ENCODE results near the gene ATP1A1.

The ATP1A1 gene

DNA sequence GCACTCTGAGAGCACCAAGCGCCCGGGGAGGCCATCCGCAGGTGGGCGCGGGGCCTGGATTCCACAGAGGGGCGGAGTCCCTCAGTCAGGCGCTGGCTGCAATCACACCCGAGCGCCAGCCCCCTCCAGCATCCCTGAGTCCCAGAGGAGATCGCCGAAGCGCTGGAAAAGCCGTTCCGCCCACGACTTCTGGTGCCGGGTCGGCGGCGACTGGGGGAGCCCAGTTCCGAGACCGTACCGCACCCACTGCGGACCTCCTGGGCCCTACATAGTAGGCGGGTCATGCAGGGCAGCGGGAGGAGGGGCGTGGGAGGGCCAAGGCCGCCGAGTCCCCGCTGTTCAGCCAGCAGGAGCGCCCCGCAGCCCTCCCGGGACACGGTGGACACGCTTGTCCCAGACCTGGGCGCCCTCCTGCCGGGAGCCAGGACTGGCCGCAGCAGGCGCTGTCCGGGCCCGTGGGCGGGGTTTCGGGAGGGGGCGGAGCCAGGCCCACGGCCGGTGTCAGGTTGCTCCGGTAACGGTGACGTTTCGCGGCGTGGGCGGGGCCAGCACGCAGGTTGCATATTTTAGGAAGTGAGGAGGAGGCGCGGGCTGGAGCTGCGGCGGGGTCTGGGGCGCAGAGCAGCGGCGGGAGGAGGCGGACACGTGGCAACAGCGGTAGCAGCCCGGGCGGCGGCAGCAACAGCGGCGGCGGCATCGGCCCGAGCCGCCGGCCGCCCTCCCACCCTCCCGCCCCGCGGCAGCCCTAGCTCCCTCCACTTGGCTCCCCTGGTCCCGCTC lies at the start of gene ATP1A1:
Gene ATP1A1 (plus strand): TSS at position 594 of the 780 bp plus-strand sequence. CDS start 268 bp downstream, outside the sequence.
- peak; percentile 86 for DNase-seq

GRCh38 chr1:116323491-116323890 lies 49.6 kb upstream of the ATP1A1 start:
- DNase-seq: peak; percentile 79

DNA sequence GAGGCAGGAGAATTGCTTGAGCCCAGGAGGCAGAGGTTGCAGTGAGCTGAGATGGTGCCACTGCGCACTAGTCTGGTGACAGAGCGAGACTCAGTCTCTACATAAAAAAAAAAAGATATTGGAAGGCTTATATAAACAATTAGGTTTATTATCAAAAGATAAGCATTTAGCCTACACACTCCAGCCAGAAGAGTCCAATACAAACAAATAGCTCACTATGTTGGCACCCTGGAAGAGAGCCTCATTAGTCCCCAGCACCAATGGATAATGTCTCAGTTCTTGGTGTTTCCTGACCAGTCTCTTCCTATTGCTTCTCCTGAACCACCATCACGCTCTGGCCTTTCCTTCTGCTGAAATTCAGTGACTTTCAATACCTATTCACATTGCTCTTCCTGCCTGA lies 48.6 kb upstream of the ATP1A1 start:
- no peak for DNase-seq

GRCh38 chr1:116325104-116325503 lies 47.9 kb upstream of the ATP1A1 start:
- no peak for DNase-seq

- DNase-seq: peak; percentile 61
Observed at GRCh38 chr1:116325922-116326321, 47.1 kb upstream of the ATP1A1 start.

- DNase-seq: peak; percentile 71
Observed at GRCh38 chr1:116326486-116326885, 46.6 kb upstream of the ATP1A1 start.

- no peak for DNase-seq
Observed at GRCh38 chr1:116328671-116329070, 44.4 kb upstream of the ATP1A1 start.

GRCh38 chr1:116329524-116330341 lies 43.3 kb upstream of the ATP1A1 start:
- peak; percentile 15 for DNase-seq

GRCh38 chr1:116330342-116330652 lies 42.7 kb upstream of the ATP1A1 start:
- peak; percentile 65 for DNase-seq

- peak; percentile 33 for DNase-seq
Observed at GRCh38 chr1:116330846-116331245, 42.2 kb upstream of the ATP1A1 start.

- DNase-seq: no peak
Observed at GRCh38 chr1:116331523-116331922, 41.5 kb upstream of the ATP1A1 start.

GRCh38 chr1:116332451-116332850 lies 40.6 kb upstream of the ATP1A1 start:
- peak; percentile 0 for DNase-seq

GRCh38 chr1:116333171-116334014 lies 39.7 kb upstream of the ATP1A1 start:
- DNase-seq: no peak

- no peak for DNase-seq
Observed at GRCh38 chr1:116334015-116334547, 39.0 kb upstream of the ATP1A1 start.

GRCh38 chr1:116334868-116335635 lies 38.0 kb upstream of the ATP1A1 start:
- DNase-seq: no peak

DNA sequence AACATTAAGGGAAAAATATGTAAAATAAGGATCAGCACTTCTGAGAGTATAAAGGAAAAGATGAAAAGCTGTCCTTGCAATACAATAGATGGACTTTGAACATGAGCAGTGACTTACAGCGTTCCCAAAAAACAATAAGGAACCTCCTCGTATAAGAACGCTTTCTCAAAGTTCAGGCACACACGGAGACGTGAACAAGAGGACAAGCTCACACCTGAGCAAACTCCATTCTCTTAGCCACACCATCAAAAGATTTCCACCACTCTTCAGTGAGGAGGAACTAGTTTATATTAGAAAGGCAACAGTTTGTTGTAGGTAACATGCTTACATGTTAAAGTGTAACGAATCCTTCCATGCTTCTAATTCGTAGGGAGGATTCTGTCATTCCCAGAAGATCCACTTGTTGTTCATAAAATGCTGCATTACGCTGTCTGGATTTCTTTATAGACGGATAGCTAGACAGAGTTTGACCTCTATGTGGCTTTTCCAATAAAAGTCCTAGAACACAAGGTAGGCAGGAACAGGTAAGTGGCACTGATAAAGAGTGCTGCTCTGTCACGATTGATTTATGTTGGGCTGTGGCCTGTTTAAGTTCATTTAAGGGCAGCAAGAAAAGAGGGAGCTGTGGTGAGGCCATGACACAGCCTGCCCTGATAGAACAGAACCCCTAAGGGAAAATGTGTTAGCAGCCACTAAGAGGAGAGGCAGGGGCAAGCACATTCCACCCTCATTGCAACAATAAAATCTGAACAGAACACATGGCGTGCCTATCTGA lies 37.0 kb upstream of the ATP1A1 start:
- DNase-seq: no peak

DNA sequence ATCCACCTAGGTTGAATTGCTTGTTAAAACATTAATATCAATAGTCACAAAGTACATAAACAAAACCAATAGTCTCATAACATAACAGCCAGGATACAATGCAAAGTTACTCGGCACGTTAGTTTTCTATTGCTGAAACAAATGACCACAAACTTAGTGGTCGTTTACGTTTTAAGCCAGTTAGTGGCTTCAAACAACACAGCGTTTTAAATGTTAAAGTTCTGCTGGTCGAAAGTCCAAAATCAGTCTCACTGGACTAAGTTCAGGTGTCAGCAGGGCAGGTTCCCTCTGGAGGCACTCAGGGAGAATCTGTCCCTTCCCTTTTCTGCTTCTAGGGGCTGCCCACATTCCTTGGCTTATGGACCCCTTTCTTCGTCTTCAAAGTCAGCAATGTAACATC lies 35.6 kb upstream of the ATP1A1 start:
- no peak for DNase-seq

DNA sequence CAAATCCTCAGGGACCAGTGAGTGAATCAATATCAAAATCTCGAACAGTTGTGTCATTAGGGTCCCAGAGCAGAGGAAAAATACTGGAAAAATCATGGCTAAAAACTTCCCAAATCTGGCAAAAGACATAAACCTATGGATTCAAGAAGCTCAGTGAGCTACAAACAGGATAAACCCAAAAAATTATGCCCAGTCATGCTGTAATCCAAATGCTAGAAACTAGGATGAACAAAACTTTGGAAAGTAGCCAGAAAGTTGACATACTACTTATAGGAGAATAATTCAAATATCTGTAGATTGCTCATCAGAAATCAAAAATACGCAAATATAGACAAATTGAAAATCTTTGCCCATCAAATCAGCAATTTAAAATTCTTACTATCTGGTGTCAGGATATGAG lies 34.6 kb upstream of the ATP1A1 start:
- no peak for DNase-seq

DNA sequence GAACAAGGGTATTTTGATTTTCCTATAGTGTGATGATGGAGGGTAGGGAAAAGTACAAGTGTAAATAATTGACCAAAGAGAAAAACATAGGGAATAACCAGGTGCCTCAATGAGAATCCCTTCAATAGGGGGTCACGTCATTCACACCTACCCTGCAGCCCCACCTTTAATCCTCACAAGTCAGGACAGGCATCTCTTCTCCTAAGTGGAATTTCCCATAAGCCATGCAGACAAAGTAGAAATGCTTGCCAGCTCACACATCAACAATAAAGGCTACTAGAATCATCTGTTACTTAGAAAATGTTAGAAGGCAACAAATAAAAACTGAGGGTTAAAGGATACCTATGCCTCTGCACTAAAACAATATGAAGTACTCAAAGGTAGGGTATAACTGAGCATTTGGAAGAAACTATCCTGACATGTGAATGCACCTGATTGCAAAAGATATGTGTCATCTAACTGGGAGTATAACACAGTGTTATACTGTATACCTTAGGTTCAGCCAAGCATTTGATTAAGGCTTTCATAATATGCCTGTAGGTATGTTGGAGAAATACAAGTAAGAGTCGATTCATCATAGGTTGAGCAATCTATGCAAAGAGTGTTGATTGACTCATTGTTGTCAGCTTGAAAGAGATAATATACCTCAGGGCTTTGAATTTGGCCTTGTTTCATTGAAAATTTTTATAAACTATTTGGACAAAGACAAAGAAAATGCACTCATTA lies 32.4 kb upstream of the ATP1A1 start:
- no peak for DNase-seq

- DNase-seq: no peak
Observed at GRCh38 chr1:116343019-116343418, 30.0 kb upstream of the ATP1A1 start.

DNA sequence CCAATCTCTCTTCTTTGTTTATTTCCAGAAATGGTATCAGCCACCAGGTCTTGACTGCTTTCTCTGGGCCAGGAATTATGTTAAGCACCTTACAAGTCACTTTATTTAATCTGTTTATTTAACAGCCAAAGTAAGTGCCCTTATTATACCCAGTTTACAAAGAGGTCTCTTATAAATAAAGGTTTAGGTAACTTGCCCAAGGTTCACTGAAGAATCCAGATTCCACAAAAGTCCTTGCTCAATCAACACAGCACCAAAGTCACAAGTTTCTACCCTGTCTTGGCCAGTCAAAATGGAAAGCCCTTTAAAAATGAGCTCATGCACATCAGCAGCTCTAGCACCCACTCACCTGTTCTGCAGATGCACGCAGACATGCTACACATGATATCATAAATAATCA lies 28.0 kb upstream of the ATP1A1 start:
- DNase-seq: no peak
